Fibroblast of upper back skin (primary cell): ENCODE data around the gene NBPF12.
"Not testable (repeated sequence)": the region's sequence is repeated elsewhere in the genome, so short reads cannot be mapped to it uniquely, and the experiment has no call there.

Experiments used
- DNase-seq: peaks from one replicate; pipeline ENCODE4 v3.0.0-alpha.2; 2013

NBPF12 gene

DNA sequence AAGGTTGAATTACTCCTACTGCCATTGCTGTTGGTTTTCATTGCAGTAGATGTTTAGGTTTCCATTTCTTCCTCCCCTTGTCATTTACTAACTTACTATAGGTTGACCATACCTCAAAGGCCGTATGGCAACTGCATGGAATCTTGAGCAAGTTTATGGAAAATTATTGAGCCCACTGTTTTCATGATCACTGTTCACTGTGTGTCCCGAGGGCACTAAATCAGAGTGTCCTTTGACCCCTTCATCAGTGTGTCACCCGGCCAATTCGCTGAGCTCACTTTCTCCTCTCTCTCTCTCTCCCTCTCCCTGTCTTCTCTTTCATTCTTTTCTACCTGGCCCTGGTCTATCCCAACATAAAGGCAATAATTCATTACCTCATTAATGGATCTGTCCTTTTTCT lies 47.7 kb downstream of the NBPF12 start:
- not testable (repeated sequence) for DNase-seq

DNA sequence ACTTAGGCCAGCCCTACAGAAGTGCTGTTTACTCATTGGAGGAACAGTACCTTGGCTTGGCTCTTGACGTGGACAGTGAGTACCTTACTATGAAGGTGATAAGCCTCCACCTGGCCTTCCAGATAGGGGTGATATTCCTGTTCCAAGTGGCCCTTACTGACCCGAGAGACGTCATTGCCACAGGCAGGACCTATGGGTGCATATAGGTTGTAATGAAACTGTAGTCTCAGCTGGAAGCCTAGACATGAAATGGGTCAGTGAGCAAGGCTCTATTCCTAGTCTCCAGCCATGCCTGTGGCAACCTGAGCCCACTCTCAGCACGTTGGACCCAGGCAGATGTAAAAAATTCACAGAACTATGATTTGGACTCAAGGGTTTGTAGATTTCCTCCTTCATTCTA lies 48.3 kb downstream of the NBPF12 start:
- DNase-seq, result not testable (repeated sequence)

DNA sequence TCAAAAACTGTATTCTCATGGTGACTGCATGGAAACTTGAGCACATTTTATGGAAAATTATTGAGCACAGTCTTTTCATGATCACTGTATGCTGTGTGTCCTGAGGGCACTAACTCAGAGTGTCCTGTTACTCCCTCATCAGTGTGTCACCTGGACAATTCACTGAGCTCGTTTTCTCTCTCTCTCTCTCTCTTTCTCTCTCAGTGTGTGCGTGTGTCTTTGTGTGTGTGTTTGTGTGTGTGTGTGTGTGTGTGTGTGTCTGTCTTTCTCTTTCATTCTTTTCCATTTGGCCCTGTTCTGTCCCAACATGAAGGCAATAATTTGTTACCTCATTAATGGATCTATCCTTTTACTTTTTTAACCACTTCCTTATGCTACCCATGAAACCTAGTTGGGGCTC lies 49.4 kb downstream of the NBPF12 start:
- not testable (repeated sequence) for DNase-seq

GRCh38 chr1:146989455-146989854 lies 51.3 kb downstream of the NBPF12 start:
- DNase-seq, result not testable (repeated sequence)

DNA sequence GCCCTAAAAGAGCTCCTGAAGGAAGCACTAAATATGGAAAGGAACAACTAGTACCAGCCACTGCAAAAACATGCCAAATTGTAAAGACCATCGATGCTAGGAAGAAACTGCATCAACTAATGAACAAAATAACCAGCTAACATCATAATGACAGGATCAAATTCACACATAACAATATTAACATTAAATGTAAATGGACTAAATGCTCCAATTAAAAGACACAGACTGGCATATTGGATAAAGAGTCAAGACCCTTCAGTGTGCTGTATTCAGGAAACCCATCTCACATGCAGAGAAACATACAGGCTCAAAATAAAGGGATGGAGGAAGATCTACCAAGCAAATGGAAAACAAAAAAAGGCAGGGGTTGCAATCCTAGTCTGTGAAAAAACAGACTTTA lies 70.4 kb downstream of the NBPF12 start:
- DNase-seq, result not testable (repeated sequence)

DNA sequence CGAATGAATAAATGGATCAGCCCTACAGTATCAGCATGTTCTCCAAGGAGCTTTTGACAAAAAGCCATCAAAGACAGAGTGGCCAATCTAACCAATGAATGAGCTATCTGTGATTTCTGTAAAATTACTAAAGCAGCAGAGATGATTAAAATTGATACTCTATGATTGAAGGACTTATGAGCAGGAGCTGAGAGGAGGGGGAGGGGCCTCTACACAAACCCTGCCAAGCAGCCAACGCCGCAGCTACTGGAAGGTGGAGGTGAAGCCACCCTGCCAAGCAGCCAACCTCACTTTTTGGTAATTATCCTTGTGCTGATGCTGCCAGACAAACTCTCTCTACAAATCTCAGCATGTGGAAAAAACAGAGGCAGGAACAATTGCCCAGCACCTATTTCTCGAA lies 88.9 kb downstream of the NBPF12 start:
- not testable (repeated sequence) for DNase-seq

- DNase-seq, result not testable (repeated sequence)
These were observed 92.0 kb downstream of the NBPF12 start for GRCh38 chr1:147030066-147030653.

DNA sequence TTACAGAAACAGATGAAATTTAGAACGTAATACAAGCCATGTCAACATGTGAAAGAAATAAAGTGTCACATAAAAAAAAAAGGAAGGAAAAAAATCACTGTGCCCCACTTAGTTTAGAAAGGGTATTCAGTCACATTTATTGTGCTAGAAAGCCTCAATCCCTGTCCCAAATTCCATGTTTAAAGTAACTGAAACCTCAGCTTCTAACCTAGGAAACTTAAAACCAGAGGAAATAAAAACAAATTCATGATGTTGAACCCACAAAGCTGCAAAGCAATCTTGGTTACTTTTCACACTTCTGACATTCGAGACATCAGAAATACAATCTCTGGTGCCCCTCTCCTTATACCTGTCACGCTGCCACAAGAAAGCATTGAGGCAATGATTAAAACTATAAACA lies 101.8 kb downstream of the NBPF12 start:
- DNase-seq, result no peak

DNA sequence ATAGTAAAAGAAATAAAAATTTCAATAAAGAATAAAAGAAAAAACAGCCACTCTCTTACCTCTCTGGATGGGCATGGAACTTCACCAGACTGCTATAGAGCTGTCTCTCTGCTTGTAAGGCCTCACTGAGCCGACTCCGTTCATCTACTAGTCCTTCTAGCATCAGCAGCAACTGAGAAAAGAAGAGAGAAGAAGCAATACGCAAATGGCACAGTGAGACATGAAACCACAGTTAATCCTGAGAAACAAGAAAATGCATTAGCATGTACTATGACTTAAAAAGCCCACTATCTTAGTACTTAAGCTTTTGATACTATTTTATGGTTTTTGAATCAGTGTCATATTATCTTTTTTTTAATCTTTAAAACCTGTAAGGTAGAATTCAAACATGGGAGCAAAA lies 104.8 kb downstream of the NBPF12 start:
- not testable (repeated sequence) for DNase-seq

GRCh38 chr1:147044511-147044910 lies 106.4 kb downstream of the NBPF12 start:
- not testable (repeated sequence) for DNase-seq
